Measurements from ENCODE around the gene CHRM4.

- TF ChIP-seq RAD21 (IDR thresholded peaks at IDR 0.05; ENCODE audit: low read depth) = no peak
- TF ChIP-seq TAF1 (IDR thresholded peaks at IDR 0.05; ENCODE audit: low read depth) = no peak
- TF ChIP-seq FOXM1 (IDR thresholded peaks at IDR 0.05; ENCODE audit: borderline replicate concordance, low read depth) = no peak
- no peak for TF ChIP-seq EP300 (IDR thresholded peaks at IDR 0.05; ENCODE audit: borderline replicate concordance)
- TF ChIP-seq CEBPB (IDR thresholded peaks at IDR 0.05) = no peak
- TF ChIP-seq TEAD4 (IDR thresholded peaks at IDR 0.05) = no peak
- TF ChIP-seq, protein P1, sequence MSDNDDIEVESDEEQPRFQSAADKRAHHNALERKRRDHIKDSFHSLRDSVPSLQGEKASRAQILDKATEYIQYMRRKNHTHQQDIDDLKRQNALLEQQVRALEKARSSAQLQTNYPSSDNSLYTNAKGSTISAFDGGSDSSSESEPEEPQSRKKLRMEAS (IDR thresholded peaks at IDR 0.05) = no peak
- TF ChIP-seq TCF12 (IDR thresholded peaks at IDR 0.05; ENCODE audit: low read depth) = no peak
- no peak for TF ChIP-seq CREB1 (IDR thresholded peaks at IDR 0.05; ENCODE audit: low read depth)
- TF ChIP-seq EGR1 (IDR thresholded peaks at IDR 0.05) = no peak
- no peak for TF ChIP-seq YY1 (IDR thresholded peaks at IDR 0.05; ENCODE audit: low read depth)
- no peak for TF ChIP-seq REST (IDR thresholded peaks at IDR 0.05; ENCODE audit: low read depth)
- no peak for TF ChIP-seq USF1 (IDR thresholded peaks at IDR 0.05)
- TF ChIP-seq NFIC (IDR thresholded peaks at IDR 0.05) = no peak
Measured at GRCh38 chr11:46339816-46340215, 51.8 kb downstream of the CHRM4 start.
